HL-60 (cell line): ENCODE measurements around the gene TBC1D23.
"Not testable (repeated sequence)": the region's sequence is repeated elsewhere in the genome, so short reads cannot be mapped to it uniquely, and the experiment has no call there.

ENCODE experiments used
- DNase-seq, 2 experiments: peaks; one replicate each; pipeline ENCODE4 v3.0.0-alpha.2; 2010 to 2020; ENCODE audit warnings: low read depth in 1 of 2, low spot score in 1 of 2
- H3K27ac ChIP-seq: fragments of 250-450 bp; sonication (Bioruptor Pico); replicated peaks from 2 replicates; pipeline ENCODE4 v1.5.1; 2020; ENCODE audit warnings: mild to moderate bottlenecking, moderate library complexity
- H3K27me3 ChIP-seq: fragments of 250-450 bp; sonication (Bioruptor Pico); 2 replicates; pipeline ENCODE4 v1.5.1; 2021; ENCODE audit warnings: mild to moderate bottlenecking, moderate library complexity; ENCODE audit not compliant: insufficient read depth, poor library complexity, severe bottlenecking
- H3K4me3 ChIP-seq: replicated peaks from 2 replicates; pipeline ENCODE4 v1.5.1; 2011; ENCODE audit warnings: mild to moderate bottlenecking, control low read depth, low read length; ENCODE audit not compliant: insufficient read depth
- GABPA ChIP-seq: IDR thresholded peaks from 2 replicates; pipeline ENCODE4 v1.6.1; 2012; ENCODE audit warnings: low read depth
- POLR2AphosphoS5 ChIP-seq: IDR thresholded peaks from 2 replicates; pipeline ENCODE4 v1.6.1; 2012; ENCODE audit warnings: low read depth
- SPI1 ChIP-seq: IDR thresholded peaks from 2 replicates; pipeline ENCODE4 v1.6.1; 2012; ENCODE audit warnings: low read depth, mild to moderate bottlenecking, borderline replicate concordance
- TF ChIP-seq, protein P1 (sequence below): IDR thresholded peaks from 2 replicates; pipeline ENCODE4 v1.6.1; 2012; ENCODE audit warnings: low read depth; ENCODE audit not compliant: insufficient replicate concordance
- TF ChIP-seq, protein P2 (sequence below): IDR thresholded peaks from one replicate; pipeline ENCODE4 v1.5.1; 2011; ENCODE audit warnings: low read length, control low read depth, inconsistent platforms; ENCODE audit not compliant: insufficient read depth

Gene TBC1D23

DNA sequence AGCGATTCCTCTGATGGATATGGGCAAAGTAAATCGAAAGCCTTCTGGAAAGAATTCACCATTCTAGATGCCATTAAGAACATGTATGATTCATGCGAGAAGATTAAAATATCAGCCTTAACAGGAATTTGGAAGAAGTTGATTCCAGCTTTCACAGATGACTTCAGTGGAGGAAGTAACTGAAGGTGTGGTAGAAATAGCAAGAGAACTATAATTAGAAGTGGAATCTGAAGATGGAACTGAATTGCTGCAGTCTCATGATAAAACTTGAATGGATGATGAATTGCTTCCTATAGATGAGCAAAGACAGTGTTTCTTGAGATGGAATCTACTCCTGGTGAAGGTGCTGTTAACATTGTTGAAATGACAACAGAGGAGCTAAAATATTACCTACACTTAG, 30.1 kb upstream of the TBC1D23 start:
- TF ChIP-seq, protein P1, sequence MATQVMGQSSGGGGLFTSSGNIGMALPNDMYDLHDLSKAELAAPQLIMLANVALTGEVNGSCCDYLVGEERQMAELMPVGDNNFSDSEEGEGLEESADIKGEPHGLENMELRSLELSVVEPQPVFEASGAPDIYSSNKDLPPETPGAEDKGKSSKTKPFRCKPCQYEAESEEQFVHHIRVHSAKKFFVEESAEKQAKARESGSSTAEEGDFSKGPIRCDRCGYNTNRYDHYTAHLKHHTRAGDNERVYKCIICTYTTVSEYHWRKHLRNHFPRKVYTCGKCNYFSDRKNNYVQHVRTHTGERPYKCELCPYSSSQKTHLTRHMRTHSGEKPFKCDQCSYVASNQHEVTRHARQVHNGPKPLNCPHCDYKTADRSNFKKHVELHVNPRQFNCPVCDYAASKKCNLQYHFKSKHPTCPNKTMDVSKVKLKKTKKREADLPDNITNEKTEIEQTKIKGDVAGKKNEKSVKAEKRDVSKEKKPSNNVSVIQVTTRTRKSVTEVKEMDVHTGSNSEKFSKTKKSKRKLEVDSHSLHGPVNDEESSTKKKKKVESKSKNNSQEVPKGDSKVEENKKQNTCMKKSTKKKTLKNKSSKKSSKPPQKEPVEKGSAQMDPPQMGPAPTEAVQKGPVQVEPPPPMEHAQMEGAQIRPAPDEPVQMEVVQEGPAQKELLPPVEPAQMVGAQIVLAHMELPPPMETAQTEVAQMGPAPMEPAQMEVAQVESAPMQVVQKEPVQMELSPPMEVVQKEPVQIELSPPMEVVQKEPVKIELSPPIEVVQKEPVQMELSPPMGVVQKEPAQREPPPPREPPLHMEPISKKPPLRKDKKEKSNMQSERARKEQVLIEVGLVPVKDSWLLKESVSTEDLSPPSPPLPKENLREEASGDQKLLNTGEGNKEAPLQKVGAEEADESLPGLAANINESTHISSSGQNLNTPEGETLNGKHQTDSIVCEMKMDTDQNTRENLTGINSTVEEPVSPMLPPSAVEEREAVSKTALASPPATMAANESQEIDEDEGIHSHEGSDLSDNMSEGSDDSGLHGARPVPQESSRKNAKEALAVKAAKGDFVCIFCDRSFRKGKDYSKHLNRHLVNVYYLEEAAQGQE: no peak
- no peak for TF ChIP-seq POLR2AphosphoS5

DNA sequence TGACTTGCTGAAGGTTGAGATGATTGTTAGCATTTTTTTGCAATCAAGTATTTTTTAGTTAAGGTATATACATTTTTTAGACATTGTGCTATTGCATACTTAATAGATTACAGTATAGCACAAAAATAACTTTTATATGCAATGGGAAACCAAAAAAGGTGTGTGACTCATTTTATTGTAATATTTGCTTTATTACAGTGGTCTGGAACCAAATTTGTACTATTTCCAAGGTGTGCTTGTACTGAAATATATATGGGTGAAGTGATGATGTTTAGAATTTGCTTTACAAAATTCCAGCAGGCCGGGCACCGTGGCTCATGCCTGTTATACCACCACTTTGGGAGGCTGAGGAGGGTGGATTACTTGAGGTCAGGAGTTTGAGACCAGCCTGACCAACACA, 29.1 kb upstream of the TBC1D23 start:
- Histone ChIP-seq H3K27ac (no peak overlapping the region), H3K4me3 (no peak overlapping the region), H3K27me3 (no peaks in the 10 kb centered on the region)
- DNase-seq: no peak
- TF ChIP-seq, protein P2, sequence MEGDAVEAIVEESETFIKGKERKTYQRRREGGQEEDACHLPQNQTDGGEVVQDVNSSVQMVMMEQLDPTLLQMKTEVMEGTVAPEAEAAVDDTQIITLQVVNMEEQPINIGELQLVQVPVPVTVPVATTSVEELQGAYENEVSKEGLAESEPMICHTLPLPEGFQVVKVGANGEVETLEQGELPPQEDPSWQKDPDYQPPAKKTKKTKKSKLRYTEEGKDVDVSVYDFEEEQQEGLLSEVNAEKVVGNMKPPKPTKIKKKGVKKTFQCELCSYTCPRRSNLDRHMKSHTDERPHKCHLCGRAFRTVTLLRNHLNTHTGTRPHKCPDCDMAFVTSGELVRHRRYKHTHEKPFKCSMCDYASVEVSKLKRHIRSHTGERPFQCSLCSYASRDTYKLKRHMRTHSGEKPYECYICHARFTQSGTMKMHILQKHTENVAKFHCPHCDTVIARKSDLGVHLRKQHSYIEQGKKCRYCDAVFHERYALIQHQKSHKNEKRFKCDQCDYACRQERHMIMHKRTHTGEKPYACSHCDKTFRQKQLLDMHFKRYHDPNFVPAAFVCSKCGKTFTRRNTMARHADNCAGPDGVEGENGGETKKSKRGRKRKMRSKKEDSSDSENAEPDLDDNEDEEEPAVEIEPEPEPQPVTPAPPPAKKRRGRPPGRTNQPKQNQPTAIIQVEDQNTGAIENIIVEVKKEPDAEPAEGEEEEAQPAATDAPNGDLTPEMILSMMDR: no peak
- TF ChIP-seq SPI1 (no peak), POLR2AphosphoS5 (no peak), GABPA (no peak)
- TF ChIP-seq, protein P1: no peak

More for the DNA sequence above, 30.1 kb upstream of the TBC1D23 start:
- Histone ChIP-seq H3K27ac (no peak overlapping the region), H3K27me3 (no peaks in the 10 kb centered on the region), H3K4me3 (no peak overlapping the region)
- DNase-seq: no peak

DNA sequence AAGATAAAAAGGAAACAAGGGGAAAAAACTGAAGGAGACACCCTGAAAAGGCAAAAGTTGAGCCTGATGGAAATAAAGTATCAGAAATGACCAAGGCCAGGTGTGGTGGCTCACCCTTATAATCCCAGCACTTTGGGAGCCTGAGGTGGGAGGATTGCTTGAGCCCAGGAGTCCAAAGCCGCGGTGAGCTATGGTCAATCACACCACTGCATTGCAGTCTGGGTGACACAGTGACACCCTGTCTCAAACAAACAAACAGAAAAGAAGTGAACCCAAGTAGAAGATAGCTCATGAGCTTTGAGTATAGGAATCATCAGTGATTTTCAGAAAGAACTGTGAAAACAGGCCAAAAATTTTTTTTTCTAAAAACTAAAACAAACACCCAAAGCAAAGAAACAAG, 26.4 kb upstream of the TBC1D23 start:
- no peak overlapping the region for H3K27ac ChIP-seq
- TF ChIP-seq, protein P2: no peak
- TF ChIP-seq SPI1: no peak
- no peaks in the 10 kb centered on the region for H3K27me3 ChIP-seq
- DNase-seq: no peak
- H3K4me3 ChIP-seq: no peak overlapping the region

DNA sequence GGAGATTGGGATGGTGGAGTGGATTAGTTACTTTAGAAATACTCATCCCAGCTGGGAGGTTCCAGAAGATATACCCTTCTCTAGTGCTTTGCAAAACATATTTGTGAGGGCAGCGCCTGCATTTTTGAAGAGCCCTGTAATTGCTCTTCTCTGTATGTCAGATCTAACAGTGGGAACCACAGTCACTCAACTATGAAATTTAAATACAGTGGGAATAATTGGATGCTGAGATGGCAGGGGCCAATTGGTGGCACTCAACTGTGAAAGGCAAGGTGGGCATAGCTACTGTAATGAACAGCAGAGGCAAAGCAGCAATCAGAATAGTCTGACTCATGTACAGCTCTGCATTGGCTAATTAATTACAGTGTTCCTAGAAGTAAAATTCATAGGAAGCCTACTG, 22.2 kb upstream of the TBC1D23 start:
- no peak overlapping the region for H3K4me3 ChIP-seq
- no peak overlapping the region for H3K27ac ChIP-seq
- H3K27me3 ChIP-seq: no peaks in the 10 kb centered on the region
- no peak for DNase-seq
- TF ChIP-seq, protein P1: no peak
- TF ChIP-seq, protein P2: no peak
- TF ChIP-seq GABPA: no peak

DNA sequence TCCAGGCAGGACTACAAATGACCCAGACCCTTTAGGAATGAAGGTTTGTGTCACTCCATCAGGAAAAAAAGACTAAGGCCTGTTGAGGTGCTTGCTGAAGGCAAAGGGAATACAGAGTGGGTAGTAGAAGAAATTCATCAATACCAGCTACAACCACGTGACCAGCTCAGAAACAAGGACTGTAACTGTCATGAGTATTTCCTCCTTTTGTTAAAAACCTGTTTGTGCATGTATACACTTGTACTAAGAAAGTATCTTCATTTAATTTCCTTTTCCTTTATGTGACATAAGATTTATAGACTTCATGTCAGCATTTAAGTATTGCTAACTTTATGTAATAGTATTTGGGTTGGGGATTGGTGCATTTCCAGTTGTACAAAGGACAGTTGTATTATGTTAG, 18.3 kb upstream of the TBC1D23 start:
- DNase-seq, H3K4me3 ChIP-seq, H3K27ac ChIP-seq, H3K27me3 ChIP-seq: not testable (repeated sequence)
